AG04449 (cell line): Measurements from ENCODE around the gene CES1.
"Not testable (repeated sequence)": the region's sequence is repeated elsewhere in the genome, so short reads cannot be mapped to it uniquely, and the experiment has no call there.

Experiments used
- CTCF ChIA-PET: fragments of 350-600 bp; formaldehyde crosslinking; extraction: SDS; loops from one replicate; lab custom pipeline; 2021; ENCODE audit warnings: antibody characterized with exemption; lab: Yijun Ruan, JAX
- POLR2A ChIA-PET: fragments of 400-600, 350-600 bp; formaldehyde crosslinking; extraction: SDS; loops from one replicate; lab custom pipeline; 2020; ENCODE audit warnings: antibody characterized with exemption, inconsistent platforms; lab: Yijun Ruan, JAX
- DNase-seq: peaks from one replicate; pipeline ENCODE4 v3.0.0-alpha.2; 2010; ENCODE audit warnings: low read depth, low spot score
- H3K4me3 ChIP-seq: 2 replicates; pipeline ENCODE4 v1.5.1; 2011; ENCODE audit warnings: low read depth, mild to moderate bottlenecking, control low read depth, low read length
- CTCF ChIP-seq: IDR thresholded peaks from one replicate; pipeline ENCODE4 v1.5.1; 2011; ENCODE audit warnings: mild to moderate bottlenecking, moderate library complexity, low read length, control low read depth, inconsistent platforms; ENCODE audit not compliant: insufficient read depth; ENCODE audit errors: missing control alignments

CES1 gene

DNA sequence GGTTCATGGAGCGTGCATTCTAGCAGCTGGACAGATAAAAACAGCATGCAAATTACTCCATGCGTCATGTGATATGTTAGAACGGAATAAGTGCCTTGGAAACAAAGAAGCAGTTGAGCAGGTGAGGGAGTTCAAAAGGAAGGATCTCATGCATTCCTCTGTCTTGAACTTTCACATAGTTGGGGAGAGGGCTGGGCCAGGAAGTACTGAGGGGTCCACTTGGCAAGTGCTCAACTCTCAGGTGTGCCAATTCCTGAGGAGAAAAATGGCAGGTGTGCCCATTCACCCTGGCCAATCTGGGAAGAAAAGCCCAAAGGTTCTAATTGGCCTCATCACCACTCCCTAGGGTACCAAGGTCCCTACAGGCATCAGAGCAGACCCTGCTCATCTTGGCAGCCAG lies 67.7 kb downstream of the CES1 start:
- no peak for DNase-seq
- POLR2A ChIA-PET = no interaction called here
- TF ChIP-seq CTCF = no peak
- no peak overlapping the region for H3K4me3 ChIP-seq
- CTCF ChIA-PET = no interaction called here

GRCh38 chr16:55760310-55761001 lies 72.4 kb downstream of the CES1 start:
- no peak overlapping the region for H3K4me3 ChIP-seq
- CTCF ChIA-PET = no interaction called here
- DNase-seq = no peak
- no peak for TF ChIP-seq CTCF
- POLR2A ChIA-PET = no interaction called here

DNA sequence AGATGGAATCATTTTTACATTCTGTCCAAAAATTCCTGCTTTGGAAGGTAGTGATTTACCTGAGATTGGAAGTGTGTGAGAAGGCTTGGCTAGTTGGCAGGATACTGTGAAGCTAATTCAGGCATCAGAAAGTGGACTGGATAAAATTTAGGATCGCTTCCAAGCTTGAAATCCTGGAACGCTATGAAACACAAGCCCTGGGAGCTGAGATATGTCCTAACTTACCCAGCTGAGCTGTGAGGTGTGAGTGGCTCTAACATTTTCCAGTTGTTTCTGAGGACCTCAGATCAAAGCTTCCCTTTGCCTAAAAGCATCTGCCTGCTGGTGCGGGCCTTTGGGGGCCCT lies 73.0 kb downstream of the CES1 start:
- DNase-seq, CTCF ChIA-PET, POLR2A ChIA-PET, H3K4me3 ChIP-seq: not testable (repeated sequence)

GRCh38 chr16:55757595-55758527 lies 75.0 kb downstream of the CES1 start:
- POLR2A ChIA-PET, CTCF ChIA-PET, DNase-seq, H3K4me3 ChIP-seq: not testable (repeated sequence)

- TF ChIP-seq CTCF = no peak
- CTCF ChIA-PET = no interaction called here
- DNase-seq = no peak
- POLR2A ChIA-PET = no interaction called here
- H3K4me3 ChIP-seq = no peak overlapping the region
Measured at GRCh38 chr16:55756963-55757362, 75.9 kb downstream of the CES1 start.

DNA sequence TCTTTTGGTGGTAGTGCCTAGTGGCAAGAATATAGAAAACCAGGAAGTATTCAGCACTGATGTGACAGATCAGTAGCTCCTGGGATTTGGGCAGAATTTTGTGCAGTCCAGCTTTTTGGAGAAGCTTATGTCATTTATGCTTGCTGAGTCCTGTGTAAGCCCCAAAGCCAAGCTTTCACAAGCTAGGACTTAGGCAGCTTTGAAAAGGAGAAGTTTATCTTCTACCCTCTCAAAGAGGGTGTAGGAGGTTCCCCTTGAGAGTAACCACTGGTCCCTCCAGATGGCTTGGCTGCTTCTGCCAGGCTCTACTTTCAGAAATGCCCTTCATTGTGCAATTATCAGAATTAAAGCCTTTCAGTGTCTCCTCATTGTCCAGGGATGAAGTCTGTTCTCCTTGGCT lies 78.8 kb downstream of the CES1 start:
- no peak for TF ChIP-seq CTCF
- CTCF ChIA-PET = no interaction called here
- H3K4me3 ChIP-seq = no peak overlapping the region
- DNase-seq = no peak
- POLR2A ChIA-PET = no interaction called here

DNA sequence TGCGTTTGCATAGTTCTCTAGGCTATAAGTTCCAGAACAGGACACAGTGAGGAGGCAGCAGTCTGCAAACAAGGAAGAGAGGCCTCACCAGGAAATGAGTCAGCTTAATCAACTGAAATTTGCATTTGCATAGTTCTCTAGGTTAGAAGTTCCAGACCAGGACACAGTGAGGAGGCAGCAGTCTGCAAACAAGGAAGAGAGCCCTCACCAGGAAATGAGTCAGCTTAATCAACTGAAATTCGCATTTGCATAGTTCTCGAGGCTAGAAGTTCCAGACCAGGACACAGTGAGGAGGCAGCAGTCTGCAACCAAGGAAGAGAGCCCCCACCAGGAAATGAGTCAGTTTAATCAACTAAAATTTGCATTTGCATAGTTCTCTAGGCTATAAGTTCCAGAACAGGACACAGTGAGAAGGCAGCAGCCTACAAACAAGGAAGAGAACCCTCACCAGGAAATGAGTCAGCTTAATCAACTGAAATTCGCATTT lies 79.7 kb downstream of the CES1 start:
- POLR2A ChIA-PET, DNase-seq, CTCF ChIA-PET, H3K4me3 ChIP-seq: not testable (repeated sequence)
